Thyroid gland (tissue), 4 donors: ENCODE results near the gene CDHR3. TPM values are rescaled to one million over a fixed set of nuclear protein-coding genes. Genes with fewer than 3 reads are reported as not detected.

Experiments
- DNase-seq, 2 donors: peaks; one replicate each; pipeline ENCODE4 v3.0.0-alpha.2; 2019
- H3K27ac ChIP-seq, 3 donors: fragments of 200-600 bp; sonication (generic); 1 replicate in 2 of 3; 2 replicates in 1 of 3; pipeline ENCODE4 v1.5.1; 2016 to 2019; ENCODE audit warnings: mild to moderate bottlenecking in 1 of 3, moderate library complexity in 1 of 3
- H3K27me3 ChIP-seq: fragments of 200-600 bp; sonication (generic); one replicate; pipeline ENCODE4 v1.5.1; 2019
- H3K36me3 ChIP-seq, 2 donors: fragments of 200-600 bp; sonication (generic); one replicate each; pipeline ENCODE4 v1.5.1; 2016 to 2019
- H3K4me1 ChIP-seq, 2 donors: fragments of 200-600 bp; sonication (generic); one replicate each; pipeline ENCODE4 v1.5.1; 2017 to 2019
- H3K4me3 ChIP-seq, 3 donors: fragments of 200-600 bp; sonication (generic); replicated peaks in 1 of 3; 1 replicate in 2 of 3; 2 replicates in 1 of 3; pipeline ENCODE4 v1.5.1; 2016; ENCODE audit warnings: mild to moderate bottlenecking in 1 of 3
- H3K9me3 ChIP-seq: fragments of 200-600 bp; sonication (generic); one replicate; pipeline ENCODE4 v1.5.1; 2017
- POLR2A ChIP-seq, 2 donors: fragments of 450-650 bp; IDR thresholded peaks; one replicate each; pipeline ENCODE4 v1.6.1; 2017; ENCODE audit warnings: antibody characterized with exemption in 2 of 2, mild to moderate bottlenecking in 2 of 2, moderate library complexity in 1 of 2
- WGBS, 2 donors: methylation state at CpG; one replicate each; pipeline ENCODE4 v1.1.5; 2017; 5-methylcytosine and 5-hydroxymethylcytosine counted together
- intact Hi-C: fragments of 100-400 bp; cut with DNase I; formaldehyde crosslinking; loops from one replicate; pipeline ENCODE4 v1.15.1; 2023
- total RNA-seq, 4 donors: library from RNA; depleted of rRNA; stranded (reverse); fragments of >200 nt; gene quantifications; one replicate each; pipeline ENCODE4 v1.2.3, GENCODE V29; 2016
- TF ChIP-seq, protein P1 (sequence below), 6 experiments: fragments of 200-600 bp in 3 of 6; fragments of 450-650 bp in 3 of 6; sonication (generic) in 3 of 6; IDR thresholded peaks; one replicate each; pipeline ENCODE4 v1.5.1; 2016 to 2019; ENCODE audit warnings: antibody characterized with exemption in 6 of 6, mild to moderate bottlenecking in 2 of 6, inconsistent platforms in 1 of 6, moderate library complexity in 1 of 6

The CDHR3 gene
- total RNA-seq, 4 donors from 2014 or later = 5.8 to 8.6 (median 7.3) TPM

DNA sequence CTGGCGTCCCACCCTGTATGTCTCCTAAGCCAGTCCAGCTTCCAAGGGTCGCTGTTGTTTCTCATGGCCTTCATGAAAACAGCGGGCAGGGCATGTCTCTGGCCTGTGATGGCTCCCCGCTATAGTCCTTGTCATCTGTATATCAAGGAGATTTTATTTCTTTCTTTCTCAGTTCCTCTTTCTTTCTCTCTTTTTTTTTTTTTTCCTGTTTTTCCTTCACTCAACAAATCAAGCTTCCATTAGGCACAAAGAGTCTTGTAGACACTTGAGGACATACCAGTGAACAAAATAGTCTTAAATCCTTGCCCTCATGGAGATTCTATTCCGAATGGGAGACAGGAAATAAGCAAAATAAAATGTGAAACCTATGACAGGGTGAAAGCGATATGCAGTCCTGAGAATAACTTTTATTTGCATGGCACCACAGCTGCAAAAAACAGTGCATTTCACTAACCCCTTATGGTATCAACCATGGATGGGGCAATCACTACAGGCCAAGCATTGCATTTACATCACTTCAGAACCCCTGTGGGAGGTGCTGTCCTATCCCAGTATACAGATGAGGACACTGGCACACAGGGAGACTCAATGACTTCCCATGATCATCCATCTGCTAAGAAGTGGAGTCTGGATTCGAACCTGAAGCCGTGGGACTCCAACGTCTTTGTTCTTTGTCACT is 98.4 kb downstream of the CDHR3 start:
- DNase-seq = no peak
- H3K4me1 ChIP-seq = peaks cover 41 to 52% of the 10 kb centered on the region in 2 donors
- H3K27me3 ChIP-seq = no peaks in the 10 kb centered on the region
- H3K36me3 ChIP-seq = no peaks in the 10 kb centered on the region
- H3K27ac ChIP-seq = no peak overlapping the region
- 97 to 99% methylated on average over 9 of the region's 9 CpGs for WGBS, 2 donors
- intact Hi-C loops = no loop called here
- no peak for TF ChIP-seq POLR2A (IDR thresholded peaks at IDR 0.05)
- TF ChIP-seq, protein P1, sequence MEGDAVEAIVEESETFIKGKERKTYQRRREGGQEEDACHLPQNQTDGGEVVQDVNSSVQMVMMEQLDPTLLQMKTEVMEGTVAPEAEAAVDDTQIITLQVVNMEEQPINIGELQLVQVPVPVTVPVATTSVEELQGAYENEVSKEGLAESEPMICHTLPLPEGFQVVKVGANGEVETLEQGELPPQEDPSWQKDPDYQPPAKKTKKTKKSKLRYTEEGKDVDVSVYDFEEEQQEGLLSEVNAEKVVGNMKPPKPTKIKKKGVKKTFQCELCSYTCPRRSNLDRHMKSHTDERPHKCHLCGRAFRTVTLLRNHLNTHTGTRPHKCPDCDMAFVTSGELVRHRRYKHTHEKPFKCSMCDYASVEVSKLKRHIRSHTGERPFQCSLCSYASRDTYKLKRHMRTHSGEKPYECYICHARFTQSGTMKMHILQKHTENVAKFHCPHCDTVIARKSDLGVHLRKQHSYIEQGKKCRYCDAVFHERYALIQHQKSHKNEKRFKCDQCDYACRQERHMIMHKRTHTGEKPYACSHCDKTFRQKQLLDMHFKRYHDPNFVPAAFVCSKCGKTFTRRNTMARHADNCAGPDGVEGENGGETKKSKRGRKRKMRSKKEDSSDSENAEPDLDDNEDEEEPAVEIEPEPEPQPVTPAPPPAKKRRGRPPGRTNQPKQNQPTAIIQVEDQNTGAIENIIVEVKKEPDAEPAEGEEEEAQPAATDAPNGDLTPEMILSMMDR (IDR thresholded peaks at IDR 0.05) = no peak
- no peaks in the 10 kb centered on the region for H3K9me3 ChIP-seq
- no peak overlapping the region for H3K4me3 ChIP-seq

DNA sequence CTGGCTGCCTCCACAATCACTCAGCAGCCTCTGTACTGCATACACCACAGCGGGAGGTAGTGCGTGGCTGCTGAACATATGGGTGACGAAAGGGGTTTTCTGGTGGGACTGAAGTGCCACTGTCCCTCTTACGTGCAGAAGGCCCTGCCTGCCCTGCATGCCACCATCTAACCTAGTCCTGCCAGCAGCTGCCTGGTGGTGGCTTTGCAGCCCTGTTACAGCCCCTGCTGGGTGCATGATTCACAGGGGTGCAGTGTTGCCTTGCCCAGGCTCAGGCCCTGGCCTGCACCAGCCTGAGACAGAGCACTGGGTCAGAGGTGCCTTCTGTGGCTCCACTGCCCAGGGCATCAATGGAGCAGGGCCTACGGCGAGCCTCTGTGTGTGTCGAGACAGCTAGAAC is 98.9 kb downstream of the CDHR3 start:
- H3K27ac ChIP-seq = no peak overlapping the region
- H3K4me3 ChIP-seq = no peak overlapping the region
- H3K27me3 ChIP-seq = no peaks in the 10 kb centered on the region
- H3K36me3 ChIP-seq = no peaks in the 10 kb centered on the region
- WGBS, 2 donors = 96 to 99% methylated on average over 6 to 7 of the region's 7 CpGs
- DNase-seq = no peak
- no peaks in the 10 kb centered on the region for H3K9me3 ChIP-seq
- intact Hi-C loops = no loop called here
- H3K4me1 ChIP-seq = peaks cover 41 to 53% of the 10 kb centered on the region in 2 donors
- no peak for TF ChIP-seq POLR2A (IDR thresholded peaks at IDR 0.05)
- TF ChIP-seq, protein P1 (IDR thresholded peaks at IDR 0.05) = no peak

DNA sequence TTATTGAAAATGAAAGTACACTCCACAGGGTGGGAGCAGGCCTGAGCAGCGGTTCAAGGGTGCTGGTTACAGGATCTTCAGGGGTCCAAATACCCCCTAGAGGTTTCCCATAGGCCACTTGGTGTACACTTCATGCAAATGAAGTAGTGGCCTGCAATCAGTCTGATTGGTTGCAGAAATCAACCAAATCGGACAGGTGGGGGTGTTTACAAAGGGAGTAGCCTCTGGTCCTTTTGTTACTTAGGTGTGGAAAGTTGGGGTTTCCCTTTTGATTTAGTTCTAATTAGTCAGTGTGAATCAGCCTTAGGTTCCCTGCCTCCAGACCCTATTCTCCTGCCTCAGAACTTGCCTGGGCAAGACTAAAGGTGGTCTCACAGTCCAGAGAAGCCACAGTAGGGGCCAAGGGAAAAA is 99.5 kb downstream of the CDHR3 start:
- Histone ChIP-seq H3K27ac (no peak overlapping the region), H3K27me3 (no peaks in the 10 kb centered on the region), H3K36me3 (no peaks in the 10 kb centered on the region), H3K4me1 (peaks cover 36 to 48% of the 10 kb centered on the region in 2 donors), H3K9me3 (no peaks in the 10 kb centered on the region), H3K4me3 (no peak overlapping the region)
- no peak for TF ChIP-seq POLR2A (IDR thresholded peaks at IDR 0.05)
- TF ChIP-seq, protein P1 (IDR thresholded peaks at IDR 0.05) = no peak
- 93 to 94% methylated on average over 2 of the region's 2 CpGs for WGBS, 2 donors
- DNase-seq = no peak
- intact Hi-C loops = no loop called here

DNA sequence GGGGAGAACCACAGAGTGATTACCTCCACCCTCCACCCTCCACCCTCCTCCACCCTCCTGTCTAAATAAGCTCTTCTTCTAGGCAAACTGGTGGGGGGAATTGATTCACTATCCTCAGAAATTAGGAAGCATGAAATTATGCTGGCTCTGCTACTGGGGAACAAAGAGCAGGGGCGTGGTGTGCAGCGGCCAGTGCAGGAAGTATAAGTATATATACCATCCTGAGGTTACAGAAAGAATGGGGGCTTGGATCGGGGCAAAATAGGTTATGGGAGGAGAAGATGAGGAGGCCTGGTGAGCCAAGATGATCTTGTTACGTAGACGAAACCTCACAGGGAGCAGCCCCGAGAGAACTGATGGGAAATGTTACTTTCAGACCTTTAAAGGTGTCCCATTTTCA is 100.0 kb downstream of the CDHR3 start:
- DNase-seq = no peak
- Histone ChIP-seq H3K4me3 (no peak overlapping the region), H3K27ac (no peak overlapping the region), H3K9me3 (no peaks in the 10 kb centered on the region), H3K36me3 (no peaks in the 10 kb centered on the region), H3K27me3 (no peaks in the 10 kb centered on the region), H3K4me1 (peaks cover 31 to 43% of the 10 kb centered on the region in 2 donors)
- TF ChIP-seq, protein P1 (IDR thresholded peaks at IDR 0.05) = no peak
- 92 to 94% methylated on average over 6 of the region's 6 CpGs for WGBS, 2 donors
- intact Hi-C loops = no loop called here

DNA sequence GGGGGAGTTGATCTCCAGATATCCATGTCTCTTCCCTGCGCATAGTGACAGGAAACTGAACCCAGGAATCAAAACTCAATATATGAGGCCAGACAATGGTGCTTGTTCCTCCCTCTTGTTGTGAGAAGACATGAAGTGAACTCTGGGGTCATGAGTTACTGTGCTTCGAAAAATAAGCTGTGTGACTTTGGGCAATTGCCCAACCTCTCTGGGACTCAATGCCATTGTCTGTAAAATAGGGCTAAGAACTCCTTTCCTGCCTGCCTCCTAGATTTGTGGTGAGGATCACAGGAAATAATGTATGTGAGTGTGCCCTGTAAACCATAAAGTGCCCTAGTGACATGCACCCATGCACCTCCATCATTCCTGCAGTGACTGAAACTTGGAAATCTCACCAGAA is 100.6 kb downstream of the CDHR3 start:
- H3K4me1 ChIP-seq = peaks cover 26 to 37% of the 10 kb centered on the region in 2 donors
- DNase-seq = no peak
- H3K4me3 ChIP-seq = no peak overlapping the region
- WGBS, 2 donors = 72 to 97% methylated on average over 2 of the region's 2 CpGs
- no peaks in the 10 kb centered on the region for H3K9me3 ChIP-seq
- TF ChIP-seq, protein P1 (IDR thresholded peaks at IDR 0.05) = no peak
- TF ChIP-seq POLR2A (IDR thresholded peaks at IDR 0.05) = no peak
- no peaks in the 10 kb centered on the region for H3K36me3 ChIP-seq
- H3K27me3 ChIP-seq = no peaks in the 10 kb centered on the region
- intact Hi-C loops = no loop called here
- H3K27ac ChIP-seq = peak overlapping the region; percentile 20 to 98 (median 91)
